H1 (cell line): ENCODE data around the gene PAIP1. TPM values are rescaled to one million over a fixed set of nuclear protein-coding genes. Genes with fewer than 3 reads are reported as not detected.

Experiments
- ASH2L ChIP-seq: fragments of 200-600, 300-600 bp; sonication (generic); IDR thresholded peaks from one replicate; pipeline ENCODE4 v1.7.1; 2017; ENCODE audit warnings: low read length
- BACH1 ChIP-seq: IDR thresholded peaks from 2 replicates; pipeline ENCODE4 v1.6.1; 2012; ENCODE audit warnings: low read length, improper control_type of control experiment
- CBX8 ChIP-seq: fragments of 300-800, 300-1000 bp; sonication (generic); IDR thresholded peaks from 2 replicates; pipeline ENCODE4 v1.7.1; 2016; ENCODE audit warnings: low read depth, low read length, borderline replicate concordance
- CHD1 ChIP-seq: IDR thresholded peaks from 2 replicates; pipeline ENCODE4 v1.6.1; 2012; ENCODE audit warnings: low read depth, low read length, improper control_type of control experiment
- GABPA ChIP-seq: IDR thresholded peaks from 2 replicates; pipeline ENCODE4 v1.6.1; 2011; ENCODE audit warnings: mild to moderate bottlenecking, low read length, moderate library complexity, borderline replicate concordance; ENCODE audit not compliant: insufficient read depth
- GTF2F1 ChIP-seq: IDR thresholded peaks from 2 replicates; pipeline ENCODE4 v1.6.1; 2012; ENCODE audit warnings: low read depth, low read length, improper control_type of control experiment, borderline replicate concordance
- JUN ChIP-seq: IDR thresholded peaks from 2 replicates; pipeline ENCODE4 v1.6.1; 2011; ENCODE audit warnings: low read depth, mild to moderate bottlenecking, improper control_type of control experiment, low read length
- KDM5A ChIP-seq: fragments of 200-600 bp; IDR thresholded peaks from 2 replicates; pipeline ENCODE4 v1.7.1; 2012; ENCODE audit warnings: mild to moderate bottlenecking, low read length, inconsistent platforms, mixed read lengths
- POLR2AphosphoS5 ChIP-seq: IDR thresholded peaks from 2 replicates; pipeline ENCODE4 v1.6.1; 2011; ENCODE audit warnings: low read depth, low read length
- RAD21 ChIP-seq, 2 experiments: IDR thresholded peaks in 1 of 2; conservative IDR thresholded peaks in 1 of 2; 2 replicates each; pipeline ENCODE4 v1.6.1; 2011; ENCODE audit warnings: low read depth in 2 of 2, low read length in 2 of 2, improper control_type of control experiment in 1 of 2, inconsistent platforms in 1 of 2, mild to moderate bottlenecking in 1 of 2, moderate library complexity in 1 of 2
- RBBP5 ChIP-seq: IDR thresholded peaks from 2 replicates; pipeline ENCODE4 v1.7.1; 2012; ENCODE audit warnings: low read depth, mild to moderate bottlenecking, inconsistent platforms, low read length, moderate library complexity, borderline replicate concordance
- RFX5 ChIP-seq: IDR thresholded peaks from 2 replicates; pipeline ENCODE4 v1.6.1; 2011; ENCODE audit warnings: low read depth, low read length, improper control_type of control experiment, borderline replicate concordance
- RXRA ChIP-seq: IDR thresholded peaks from 2 replicates; pipeline ENCODE4 v1.6.1; 2011; ENCODE audit warnings: low read depth, mild to moderate bottlenecking, low read length, moderate library complexity; ENCODE audit not compliant: insufficient read depth
- SIX5 ChIP-seq: IDR thresholded peaks from 2 replicates; pipeline ENCODE4 v1.6.1; 2011; ENCODE audit warnings: mild to moderate bottlenecking, low read depth, low read length
- SRF ChIP-seq: IDR thresholded peaks from 2 replicates; pipeline ENCODE4 v1.6.1; 2011; ENCODE audit warnings: mild to moderate bottlenecking, low read depth, low read length, moderate library complexity
- TAF1 ChIP-seq: IDR thresholded peaks from 2 replicates; pipeline ENCODE4 v1.6.1; 2011; ENCODE audit warnings: mild to moderate bottlenecking, low read depth, low read length
- TEAD4 ChIP-seq: IDR thresholded peaks from 2 replicates; pipeline ENCODE4 v1.6.1; 2012; ENCODE audit warnings: low read depth, low read length, inconsistent platforms, mixed read lengths
- YY1 ChIP-seq: IDR thresholded peaks from 2 replicates; pipeline ENCODE4 v1.6.1; 2011; ENCODE audit warnings: low read depth, mild to moderate bottlenecking, low read length
- polyA plus RNA-seq, 7 experiments: library from polyadenylated mRNA; depleted of rRNA in 3 of 7; stranded (reverse) in 5 of 7; unstranded in 2 of 7; fragments of >200 nt in 5 of 7; fragments of 200-250 nt in 2 of 7; gene quantifications; 1 replicate in 5 of 7; 2 replicates in 1 of 7; 4 replicates in 1 of 7; pipeline versions ENCODE4 v1.2.1 to v1.2.3, GENCODE V29; 2011 to 2013; ENCODE audit warnings: missing spikeins in 2 of 7, mixed read lengths in 2 of 7
- total RNA-seq: library from RNA; stranded (reverse); fragmentation: NEBNext Ultra II Directional; extraction: Animal tissue kit (Norgen Biotek cat#: 25700); gene quantifications from 2 replicates; pipeline ENCODE4 v1.2.1, GENCODE V29; 2021
- TF ChIP-seq, protein P1 (sequence below): IDR thresholded peaks from 2 replicates; pipeline ENCODE4 v1.6.1; 2012; ENCODE audit warnings: inconsistent platforms
- TF ChIP-seq, protein P2 (sequence below), 3 experiments: IDR thresholded peaks; 1 replicate in 2 of 3; 2 replicates in 1 of 3; pipeline versions ENCODE4 v1.5.1 to v1.6.1; 2011; ENCODE audit warnings: low read length in 3 of 3, mild to moderate bottlenecking in 3 of 3, inconsistent platforms in 2 of 3, low read depth in 1 of 3, moderate library complexity in 1 of 3; ENCODE audit not compliant: insufficient read depth in 1 of 3; ENCODE audit errors: control extremely low read depth in 1 of 3
- TF ChIP-seq, protein P3 (sequence below): IDR thresholded peaks from 2 replicates; pipeline ENCODE4 v1.6.1; 2011; ENCODE audit warnings: low read depth, mild to moderate bottlenecking, low read length; ENCODE audit not compliant: insufficient read depth

The PAIP1 gene
- total and polyA plus RNA-seq, 2 of the 8 experiments (the other 6 are each of a cell fraction or from before 2014, with no cell fraction given), result 62.9 to 89.5 TPM

DNA sequence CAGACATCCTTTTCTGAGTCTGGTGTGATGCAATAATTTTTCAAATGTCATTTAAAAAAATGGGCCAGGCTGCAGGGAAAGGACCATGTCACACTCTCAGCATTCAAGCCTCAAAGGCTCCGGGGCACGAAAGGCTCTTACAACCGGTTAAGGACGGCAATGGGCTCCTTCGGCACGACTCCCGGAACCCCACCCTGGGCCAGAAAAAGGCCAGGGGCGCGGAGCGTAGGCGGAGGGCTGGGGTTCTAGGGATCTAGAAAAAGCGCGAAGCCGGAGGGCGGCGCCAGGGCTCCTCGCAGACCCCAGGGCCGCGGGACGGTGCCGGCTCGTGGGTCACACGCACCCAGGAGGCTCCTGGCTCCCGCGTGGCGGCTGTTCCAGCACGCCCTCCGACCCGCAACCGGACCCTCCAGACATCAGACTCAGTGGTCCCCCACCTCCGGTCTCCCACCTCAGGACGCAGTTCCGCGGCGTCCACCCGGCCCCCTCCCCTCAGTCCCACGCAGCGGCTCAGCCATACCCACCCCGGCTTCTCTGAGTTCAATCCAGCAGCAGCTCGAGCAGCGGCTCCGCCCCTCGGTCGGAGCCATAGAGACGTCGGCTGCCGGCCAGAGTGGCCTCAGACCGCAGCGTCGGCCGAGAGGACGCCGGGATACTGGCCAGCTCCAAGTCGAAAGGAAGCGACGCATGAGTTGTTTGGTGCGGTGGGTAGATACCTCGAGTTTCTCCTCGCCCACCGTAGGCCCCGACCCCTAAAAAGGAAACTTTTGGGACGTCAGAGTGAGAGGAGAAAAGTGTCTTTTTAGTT, 73.4 kb downstream of the PAIP1 start, which contains the start of gene TMEM267 (continued):
- TF ChIP-seq TEAD4, result no peak
- TF ChIP-seq CBX8, result no peak
- TF ChIP-seq, protein P1, sequence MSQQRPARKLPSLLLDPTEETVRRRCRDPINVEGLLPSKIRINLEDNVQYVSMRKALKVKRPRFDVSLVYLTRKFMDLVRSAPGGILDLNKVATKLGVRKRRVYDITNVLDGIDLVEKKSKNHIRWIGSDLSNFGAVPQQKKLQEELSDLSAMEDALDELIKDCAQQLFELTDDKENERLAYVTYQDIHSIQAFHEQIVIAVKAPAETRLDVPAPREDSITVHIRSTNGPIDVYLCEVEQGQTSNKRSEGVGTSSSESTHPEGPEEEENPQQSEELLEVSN, result no peak; the same call in 1 of the 2 replicates
- TF ChIP-seq, protein P2, sequence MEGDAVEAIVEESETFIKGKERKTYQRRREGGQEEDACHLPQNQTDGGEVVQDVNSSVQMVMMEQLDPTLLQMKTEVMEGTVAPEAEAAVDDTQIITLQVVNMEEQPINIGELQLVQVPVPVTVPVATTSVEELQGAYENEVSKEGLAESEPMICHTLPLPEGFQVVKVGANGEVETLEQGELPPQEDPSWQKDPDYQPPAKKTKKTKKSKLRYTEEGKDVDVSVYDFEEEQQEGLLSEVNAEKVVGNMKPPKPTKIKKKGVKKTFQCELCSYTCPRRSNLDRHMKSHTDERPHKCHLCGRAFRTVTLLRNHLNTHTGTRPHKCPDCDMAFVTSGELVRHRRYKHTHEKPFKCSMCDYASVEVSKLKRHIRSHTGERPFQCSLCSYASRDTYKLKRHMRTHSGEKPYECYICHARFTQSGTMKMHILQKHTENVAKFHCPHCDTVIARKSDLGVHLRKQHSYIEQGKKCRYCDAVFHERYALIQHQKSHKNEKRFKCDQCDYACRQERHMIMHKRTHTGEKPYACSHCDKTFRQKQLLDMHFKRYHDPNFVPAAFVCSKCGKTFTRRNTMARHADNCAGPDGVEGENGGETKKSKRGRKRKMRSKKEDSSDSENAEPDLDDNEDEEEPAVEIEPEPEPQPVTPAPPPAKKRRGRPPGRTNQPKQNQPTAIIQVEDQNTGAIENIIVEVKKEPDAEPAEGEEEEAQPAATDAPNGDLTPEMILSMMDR (IDR thresholded peaks at IDR 0.05; ENCODE audit: control extremely low read depth in 1 of 3, insufficient read depth in 1 of 3, low read depth in 1 of 3, low read length in 3 of 3), result no peak
- no peak for TF ChIP-seq YY1
- TF ChIP-seq CHD1, result no peak
- no peak for TF ChIP-seq SRF
- TF ChIP-seq RBBP5, result no peak
- TF ChIP-seq GTF2F1, result no peak
- no peak for TF ChIP-seq RAD21 (IDR thresholded peaks at IDR 0.05 in 1 of 2, conservative IDR thresholded peaks at IDR 0.05 in 1 of 2; ENCODE audit: low read depth in 2 of 2, low read length in 2 of 2)
- TF ChIP-seq GABPA, result no peak
- TF ChIP-seq RXRA, result no peak
- no peak for TF ChIP-seq SIX5
- TF ChIP-seq POLR2AphosphoS5, result peak; percentile 81
- no peak for TF ChIP-seq JUN
- peak; percentile 94 for TF ChIP-seq TAF1
- peak; percentile 31; the same call in 1 of the 2 replicates for TF ChIP-seq RFX5
- TF ChIP-seq KDM5A, result no peak
- TF ChIP-seq BACH1, result peak; percentile 85
- TF ChIP-seq, protein P3, sequence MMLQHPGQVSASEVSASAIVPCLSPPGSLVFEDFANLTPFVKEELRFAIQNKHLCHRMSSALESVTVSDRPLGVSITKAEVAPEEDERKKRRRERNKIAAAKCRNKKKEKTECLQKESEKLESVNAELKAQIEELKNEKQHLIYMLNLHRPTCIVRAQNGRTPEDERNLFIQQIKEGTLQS, result no peak
- TF ChIP-seq ASH2L, result peak; percentile 85
